Activated gamma-delta T cell treated with anti-CD3 and anti-CD28 coated beads, Interleukin-2, amount 50 U/mL, for 16 hours (primary cell): ENCODE measurements around the gene PCOLCE2.
A peak's percentile ranks its signal among the peaks of the same experiment; 100 is the strongest.

Experiments used
- DNase-seq: peaks from one replicate; pipeline ENCODE4 v3.0.0-alpha.2; 2020; ENCODE audit warnings: low read depth

PCOLCE2 gene

GRCh38 chr3:142863930-142864920, 24.7 kb downstream of the PCOLCE2 start:
- no peak for DNase-seq

- DNase-seq = no peak
Measured at GRCh38 chr3:142863010-142863817, 25.7 kb downstream of the PCOLCE2 start.

GRCh38 chr3:142861926-142862325, 27.0 kb downstream of the PCOLCE2 start:
- DNase-seq = no peak

GRCh38 chr3:142858043-142858442, 30.8 kb downstream of the PCOLCE2 start:
- no peak for DNase-seq

DNA sequence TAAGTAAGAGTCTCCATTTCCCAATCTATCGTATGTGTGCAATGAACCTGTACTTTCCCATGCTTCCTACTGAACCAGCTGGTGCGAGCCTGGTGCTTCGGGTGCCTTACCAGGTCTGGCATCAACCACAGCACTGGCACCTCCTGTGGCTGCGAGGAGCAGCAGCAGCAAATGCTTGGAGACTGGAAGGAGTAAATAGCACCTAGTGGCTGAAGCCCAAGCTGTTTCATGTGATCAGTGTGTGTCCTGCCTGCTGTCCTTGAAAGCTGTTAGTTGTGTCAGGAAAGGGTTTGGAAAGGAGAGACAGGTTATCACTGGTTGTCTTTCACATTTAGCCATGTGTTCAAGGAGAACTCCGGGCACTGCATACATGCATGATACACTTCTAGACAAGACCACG, 31.8 kb downstream of the PCOLCE2 start:
- DNase-seq = no peak

DNA sequence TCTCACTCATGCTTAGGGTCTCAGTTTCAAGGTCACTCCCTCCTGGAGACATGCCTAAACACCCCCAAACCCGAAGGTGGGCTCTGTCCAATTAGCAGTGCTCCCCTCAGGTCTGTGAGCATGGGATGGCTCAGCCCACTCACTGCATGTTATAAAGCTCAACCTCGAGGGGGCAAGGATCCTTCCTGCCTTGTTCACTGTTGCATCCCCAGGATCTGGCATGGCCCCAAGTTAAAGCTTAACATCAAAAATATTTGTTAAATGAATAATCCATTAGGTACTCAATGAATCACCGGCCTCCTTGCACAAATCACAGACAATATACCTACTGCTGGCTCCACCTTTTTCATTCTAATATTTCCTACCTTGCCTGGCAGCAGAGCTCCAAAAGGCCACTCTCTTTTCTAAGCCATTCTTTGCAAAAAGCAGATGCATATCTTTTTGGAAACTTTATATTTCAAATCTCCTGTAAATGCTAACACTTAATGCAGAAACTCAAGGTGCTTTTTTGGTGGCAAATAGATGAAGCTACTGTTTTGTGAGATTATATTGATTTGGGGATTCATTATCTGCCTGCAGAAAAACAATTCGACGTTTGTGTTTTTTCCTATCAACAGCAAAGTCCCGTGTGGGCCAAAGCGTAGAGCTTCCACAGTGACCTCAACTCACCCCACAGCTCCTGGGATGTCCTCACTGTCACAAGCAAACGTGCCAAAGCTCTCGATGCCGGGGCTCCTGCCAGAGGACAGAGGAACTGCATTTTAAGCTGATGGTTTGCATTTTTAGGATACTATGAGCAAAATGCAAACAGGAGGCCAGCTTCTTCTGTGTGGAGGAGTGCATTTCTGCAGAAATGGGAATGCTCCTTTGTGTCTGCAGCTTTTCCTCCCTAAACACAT, 35.4 kb downstream of the PCOLCE2 start:
- DNase-seq = no peak

GRCh38 chr3:142852009-142852408, 36.9 kb downstream of the PCOLCE2 start:
- no peak for DNase-seq

- no peak for DNase-seq
Measured at GRCh38 chr3:142850395-142851023, 38.4 kb downstream of the PCOLCE2 start.

DNA sequence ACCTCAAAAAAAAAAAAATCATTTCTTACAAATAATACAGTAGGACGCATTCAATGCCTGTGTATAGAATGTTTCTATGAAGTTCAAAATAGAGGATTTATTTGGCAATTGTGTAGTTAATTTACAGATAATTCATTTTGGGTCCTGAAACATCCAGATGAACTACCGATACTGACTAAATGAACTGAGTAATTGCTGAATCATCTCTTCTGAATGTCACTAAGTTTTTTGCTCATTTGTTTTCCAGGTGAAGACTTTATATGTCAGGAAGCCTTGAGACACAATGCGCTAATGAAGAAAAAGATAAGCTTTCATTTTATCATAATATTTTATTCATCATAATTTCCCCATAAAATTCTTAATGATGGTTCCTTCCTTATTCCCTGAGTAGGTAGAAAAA, 39.7 kb downstream of the PCOLCE2 start:
- no peak for DNase-seq

GRCh38 chr3:142846779-142847577, 41.9 kb downstream of the PCOLCE2 start:
- no peak for DNase-seq

DNA sequence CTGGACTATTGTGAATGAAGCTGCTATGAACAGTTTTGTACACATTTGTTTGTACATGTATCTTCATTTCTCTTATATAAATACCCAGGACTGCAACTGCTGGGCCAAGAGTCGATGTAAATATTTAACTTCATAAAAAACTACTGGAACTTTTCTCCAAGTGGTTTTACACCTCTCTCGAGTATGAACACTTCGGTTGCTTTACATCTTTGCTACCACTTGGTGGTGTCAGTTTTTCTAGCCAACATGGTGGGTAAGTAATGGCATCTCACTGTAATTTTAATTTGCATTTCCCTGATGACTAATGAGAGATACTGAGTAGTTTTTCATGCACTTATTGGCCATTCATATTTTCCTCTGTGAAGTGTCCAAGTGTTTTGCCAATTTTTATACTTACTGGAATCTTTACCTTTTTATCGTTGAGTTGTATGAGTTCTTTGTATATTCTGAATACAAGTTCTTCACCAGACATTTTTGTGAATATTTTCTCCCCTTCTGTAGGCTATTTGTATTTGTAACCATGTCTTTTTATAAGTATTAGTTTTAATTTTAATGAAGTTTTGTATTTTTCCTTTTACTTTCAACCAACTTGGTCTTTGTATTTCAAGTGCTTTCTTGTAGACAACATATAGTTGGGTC, 44.4 kb downstream of the PCOLCE2 start:
- no peak for DNase-seq

DNA sequence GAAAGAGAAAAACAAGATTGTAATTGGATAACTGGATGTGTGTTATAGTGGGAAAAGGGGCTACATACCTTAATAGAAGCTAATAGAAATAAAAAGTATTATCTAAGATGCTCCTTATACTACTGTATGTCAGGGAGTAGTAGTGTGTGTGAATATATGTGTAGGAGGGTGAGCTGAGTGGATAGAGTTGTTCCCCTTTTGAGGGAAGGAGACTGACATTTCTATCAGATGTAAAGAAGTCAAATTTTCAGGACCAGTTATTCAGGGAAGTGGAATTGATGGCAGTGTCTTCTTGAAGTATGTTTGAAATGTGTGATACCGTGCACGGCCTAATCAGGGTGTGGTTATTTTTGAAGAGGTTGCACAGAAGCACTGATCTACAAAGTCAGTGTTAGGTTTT, 49.1 kb downstream of the PCOLCE2 start:
- no peak for DNase-seq

DNA sequence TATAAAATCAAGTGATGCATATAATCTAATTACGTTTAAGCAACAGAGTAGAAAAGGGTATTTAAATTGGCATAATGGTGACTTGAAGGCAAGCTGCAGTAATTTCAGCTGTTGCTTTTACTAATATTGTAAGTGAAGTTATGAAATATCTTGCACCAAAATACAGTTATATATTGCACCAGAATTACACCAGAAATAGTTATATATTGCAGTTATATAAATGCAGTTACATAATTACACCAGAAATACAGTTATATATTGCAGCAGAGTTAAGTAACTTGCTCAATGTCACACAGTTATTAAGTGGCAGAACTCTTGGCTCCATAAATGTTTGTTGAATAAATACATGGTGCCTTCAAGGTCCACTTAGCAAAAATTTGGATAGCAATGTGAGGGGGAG, 51.4 kb downstream of the PCOLCE2 start:
- no peak for DNase-seq

DNA sequence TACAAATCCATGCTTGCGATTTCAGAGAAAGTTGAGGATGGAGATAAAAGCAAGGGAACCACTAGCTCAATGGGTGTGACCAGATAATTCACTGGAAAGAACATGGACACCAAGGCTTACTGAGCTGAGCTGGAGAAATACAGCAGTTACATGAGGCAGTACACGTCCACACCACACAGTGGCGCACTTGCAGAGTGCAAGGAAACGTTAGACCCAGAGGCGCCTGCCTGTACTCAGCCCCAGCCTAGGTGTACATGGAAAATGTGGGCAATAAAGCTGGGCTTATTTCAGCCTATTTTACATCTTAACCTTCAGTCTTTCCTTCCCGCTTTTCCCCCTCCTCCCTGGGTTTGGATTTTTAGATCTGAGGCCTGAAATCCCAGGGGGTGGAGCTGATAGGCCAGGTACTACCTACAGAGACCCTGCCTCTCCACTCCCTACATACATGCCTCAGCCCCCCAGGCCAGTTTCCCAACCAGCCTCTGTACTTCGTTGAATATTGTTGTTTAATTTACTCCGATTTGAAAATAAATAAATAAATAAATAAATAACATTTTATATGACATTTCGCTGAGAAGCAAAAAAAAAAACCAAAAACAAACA, 60.1 kb downstream of the PCOLCE2 start:
- peak; percentile 2 for DNase-seq

- no peak for DNase-seq
Measured at GRCh38 chr3:142819179-142819578, 69.7 kb downstream of the PCOLCE2 start.

DNA sequence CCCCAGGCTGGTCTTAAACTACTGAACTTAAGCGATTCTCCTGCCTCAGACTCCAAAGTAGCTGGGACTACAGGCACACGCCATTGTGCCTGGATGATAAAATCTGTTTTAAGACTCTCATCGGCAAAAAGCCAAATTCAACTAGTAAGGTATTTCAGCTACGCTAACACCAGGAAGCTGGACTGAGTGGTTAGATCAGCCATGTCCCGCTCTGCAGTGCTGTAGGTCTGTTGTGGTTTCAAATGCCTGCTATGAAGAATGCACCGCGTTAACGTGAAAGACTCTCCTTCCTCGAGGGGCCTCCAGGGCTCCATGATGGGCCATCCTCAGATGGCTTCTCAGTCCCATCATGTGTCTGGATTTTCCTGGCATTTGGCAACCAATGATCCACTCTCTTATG, 70.2 kb downstream of the PCOLCE2 start:
- no peak for DNase-seq

DNA sequence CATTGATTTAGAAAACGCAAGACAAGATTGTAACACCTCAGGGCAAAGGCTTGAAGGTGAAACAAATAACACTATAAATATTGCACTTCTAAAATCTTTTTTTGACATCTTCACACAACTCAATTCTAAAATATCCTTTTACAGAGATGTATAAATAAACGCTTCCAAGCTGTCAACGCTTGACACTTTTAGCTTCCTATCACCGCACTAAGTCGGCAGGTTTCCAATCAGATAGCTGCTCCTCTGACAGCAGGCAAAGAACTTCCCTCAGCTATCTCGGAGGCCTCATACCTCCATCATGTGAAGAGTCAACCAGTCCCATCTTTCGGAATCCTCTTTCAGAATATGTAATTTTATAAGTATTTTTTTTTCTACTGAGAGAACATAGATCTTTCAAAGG, 71.0 kb downstream of the PCOLCE2 start:
- DNase-seq = no peak

- DNase-seq = no peak
Measured at GRCh38 chr3:142817356-142817755, 71.5 kb downstream of the PCOLCE2 start.

- no peak for DNase-seq
Measured at GRCh38 chr3:142815803-142816202, 73.1 kb downstream of the PCOLCE2 start.

GRCh38 chr3:142809259-142809658, 79.6 kb downstream of the PCOLCE2 start:
- DNase-seq = no peak
